HCT116 (cell line): Measurements from ENCODE around the gene TNRC6A. TPM values are rescaled to one million over a fixed set of nuclear protein-coding genes. Genes with fewer than 3 reads are reported as not detected.

Experiments used
- ATAC-seq: fragments of 200-7000 bp; cut with Tn5 transposase; 2 replicates; pipeline ENCODE4 v1.9.1; 2020; ENCODE audit warnings: mild to moderate bottlenecking, moderate library complexity
- BruUV-seq: library from RNA; stranded (reverse); fragments of 400-500 nt; replicated peaks from 2 replicates; lab custom pipeline; 2021; lab: Mats Ljungman, UMichigan
- CTCF ChIA-PET: fragments of 300-600 bp; sonication (Branson Sonifier 250); formaldehyde crosslinking; loops from one replicate; lab custom pipeline; 2021; ENCODE audit warnings: antibody characterized with exemption; lab: Charles Lee
- POLR2A ChIA-PET: fragments of 300-600, 350-600 bp; sonication (Branson Sonifier 250); formaldehyde crosslinking; loops from one replicate; lab custom pipeline; 2021; ENCODE audit warnings: antibody characterized with exemption; lab: Charles Lee
- RAD21 ChIA-PET, 2 experiments: fragments of 300-600 bp; sonication (Branson Sonifier 250); formaldehyde crosslinking; loops; one replicate each; lab custom pipeline; 2023; ENCODE audit warnings: low total read pairs in 2 of 2; ENCODE audit not compliant: uncharacterized antibody in 2 of 2, unreplicated experiment in 2 of 2, low non-redundant PET in 1 of 2; lab: Charles Lee
- DNase-seq: peaks from one replicate; pipeline ENCODE4 v3.0.0-alpha.2; 2010; ENCODE audit warnings: low read depth, low spot score
- H2AFZ ChIP-seq: fragments of 200-600 bp; shearing (Covaris generic), sonication (generic); 2 replicates; pipeline ENCODE4 v1.6.1; 2017; ENCODE audit warnings: low read depth, mixed run types, mixed read lengths, antibody characterized with exemption, low read length; ENCODE audit not compliant: poor library complexity, severe bottlenecking
- H3K27ac ChIP-seq: 2 replicates; pipeline ENCODE4 v1.5.1; 2012; ENCODE audit warnings: low read depth, low read length
- H3K27me3 ChIP-seq: fragments of 200-600 bp; sonication (generic); 2 replicates; pipeline ENCODE4 v1.6.1; 2016; ENCODE audit warnings: mixed run types, low read length, mixed read lengths; ENCODE audit not compliant: insufficient read depth
- H3K36me3 ChIP-seq, 2 experiments: fragments of 200-500 bp in 1 of 2; fragments of 200-600 bp in 1 of 2; sonication (Bioruptor generic) in 1 of 2; sonication (generic) in 1 of 2; 2 replicates each; pipeline versions ENCODE4 v1.5.1 to v1.6.1; 2014 to 2016; ENCODE audit warnings: low read length in 2 of 2, inconsistent platforms in 1 of 2, mixed read lengths in 1 of 2, mixed run types in 1 of 2; ENCODE audit not compliant: insufficient read depth in 2 of 2, control insufficient read depth in 1 of 2
- H3K4me1 ChIP-seq, 2 experiments: fragments of 200-600 bp in 1 of 2; sonication (generic) in 1 of 2; 2 replicates each; pipeline versions ENCODE4 v1.5.1 to v1.6.1; 2012 to 2017; ENCODE audit warnings: low read length in 2 of 2, inconsistent platforms in 1 of 2, mild to moderate bottlenecking in 1 of 2, mixed read lengths in 1 of 2, mixed run types in 1 of 2, moderate library complexity in 1 of 2; ENCODE audit not compliant: insufficient read depth in 2 of 2, control insufficient read depth in 1 of 2
- H3K4me2 ChIP-seq: fragments of 200-600 bp; sonication (generic); 2 replicates; pipeline ENCODE4 v1.6.1; 2017; ENCODE audit warnings: mixed run types, low read length, mixed read lengths
- H3K4me3 ChIP-seq, 2 experiments: fragments of 200-600 bp in 1 of 2; sonication (generic) in 1 of 2; replicated peaks in 1 of 2; 2 replicates each; pipeline ENCODE4 v1.5.1; 2011 to 2016; ENCODE audit warnings: low read length in 2 of 2, control low read depth in 1 of 2, low read depth in 1 of 2, mild to moderate bottlenecking in 1 of 2, mixed read lengths in 1 of 2, mixed run types in 1 of 2
- H3K79me2 ChIP-seq: fragments of 200-600 bp; sonication (generic); 2 replicates; pipeline ENCODE4 v1.6.1; 2017; ENCODE audit warnings: mild to moderate bottlenecking, mixed run types, low read length, moderate library complexity, mixed read lengths; ENCODE audit not compliant: insufficient read depth
- H3K9ac ChIP-seq: fragments of 200-600 bp; sonication (generic); 2 replicates; pipeline ENCODE4 v1.6.1; 2016; ENCODE audit warnings: low read length, mixed read lengths
- H3K9me2 ChIP-seq: fragments of 200-600 bp; sonication (generic), shearing (Covaris generic); 2 replicates; pipeline ENCODE4 v1.6.1; 2017; ENCODE audit warnings: mixed run types, mild to moderate bottlenecking, moderate library complexity; ENCODE audit not compliant: insufficient read depth
- H3K9me3 ChIP-seq, 2 experiments: fragments of 200-500 bp in 1 of 2; fragments of 200-600 bp in 1 of 2; sonication (Bioruptor generic) in 1 of 2; sonication (generic) in 1 of 2; 2 replicates each; pipeline ENCODE4 v1.6.1; 2014 to 2017; ENCODE audit warnings: low read length in 2 of 2, mixed read lengths in 2 of 2, inconsistent platforms in 1 of 2, low read depth in 1 of 2, mild to moderate bottlenecking in 1 of 2, mixed run types in 1 of 2, moderate library complexity in 1 of 2; ENCODE audit not compliant: control insufficient read depth in 1 of 2, insufficient read depth in 1 of 2
- H4K20me1 ChIP-seq: fragments of 200-600 bp; sonication (generic), shearing (Covaris generic); 2 replicates; pipeline ENCODE4 v1.6.1; 2017; ENCODE audit warnings: mixed run types, mild to moderate bottlenecking, moderate library complexity; ENCODE audit not compliant: insufficient read depth
- ATF3 ChIP-seq: IDR thresholded peaks from 2 replicates; pipeline ENCODE4 v1.6.1; 2012
- EGR1 ChIP-seq: IDR thresholded peaks from 2 replicates; pipeline ENCODE4 v1.6.1; 2012; ENCODE audit warnings: low read depth
- ELF1 ChIP-seq: IDR thresholded peaks from 2 replicates; pipeline ENCODE4 v1.6.1; 2012; ENCODE audit warnings: low read depth, borderline replicate concordance
- EZH2phosphoT487 ChIP-seq: fragments of 200-600 bp; IDR thresholded peaks from 2 replicates; pipeline ENCODE4 v1.6.1; 2018; ENCODE audit warnings: antibody characterized with exemption, borderline replicate concordance
- RAD21 ChIP-seq: IDR thresholded peaks from 2 replicates; pipeline ENCODE4 v1.6.1; 2012; ENCODE audit warnings: low read depth, mild to moderate bottlenecking
- SP1 ChIP-seq: IDR thresholded peaks from 2 replicates; pipeline ENCODE4 v1.6.1; 2012; ENCODE audit warnings: low read depth
- TCF7L2 ChIP-seq: IDR thresholded peaks from 2 replicates; pipeline ENCODE4 v1.7.0; 2011; ENCODE audit warnings: borderline replicate concordance, inconsistent platforms; ENCODE audit not compliant: insufficient read depth, insufficient read length; ENCODE audit errors: extremely low read depth
- ZBTB33 ChIP-seq: IDR thresholded peaks from 2 replicates; pipeline ENCODE4 v1.6.1; 2011; ENCODE audit warnings: mild to moderate bottlenecking, low read length, moderate library complexity; ENCODE audit not compliant: insufficient replicate concordance; ENCODE audit errors: extremely low read depth
- ZNF274 ChIP-seq: fragments of 200-500 bp; sonication (Bioruptor generic); IDR thresholded peaks from 2 replicates; pipeline ENCODE4 v1.6.1; 2014; ENCODE audit warnings: mild to moderate bottlenecking, low read depth, low read length, inconsistent platforms
- intact Hi-C: fragments of 100-400 bp; cut with micrococcal nuclease; formaldehyde crosslinking; loops from 2 replicates; pipeline ENCODE4 v1.10.0; 2022
- total RNA-seq: library from RNA; stranded (reverse); gene quantifications from one replicate; pipeline ENCODE4 v1.2.1, GENCODE V29; 2021; ENCODE audit not compliant: unreplicated experiment
- TF ChIP-seq, protein P1 (sequence below): IDR thresholded peaks from 2 replicates; pipeline ENCODE4 v1.6.1; 2012; ENCODE audit warnings: low read depth
- TF ChIP-seq, protein P2 (sequence below), 3 experiments: fragments of 200-600 bp in 1 of 3; sonication (generic) in 1 of 3; IDR thresholded peaks in 2 of 3; conservative IDR thresholded peaks in 1 of 3; 2 replicates each; pipeline ENCODE4 v1.5.1; 2012 to 2017; ENCODE audit warnings: low read depth in 2 of 3, low read length in 2 of 3, antibody characterized with exemption in 1 of 3, borderline replicate concordance in 1 of 3, control low read depth in 1 of 3, mild to moderate bottlenecking in 1 of 3, mixed read lengths in 1 of 3, mixed run types in 1 of 3, moderate library complexity in 1 of 3; ENCODE audit not compliant: insufficient read depth in 1 of 3

TNRC6A gene
- total RNA-seq, 1 experiment from 2014 or later, result 37.0 TPM

- Histone ChIP-seq H4K20me1 (0 out of 2 replicates have a peak, but pooled peaks cover 6% of the 10 kb centered on the region), H3K9ac (no peak overlapping the region), H3K9me3 (no peaks in the 10 kb centered on the region), H3K4me2 (no peak overlapping the region), H3K79me2 (peaks cover 71% of the 10 kb centered on the region), H3K27me3 (no peaks in the 10 kb centered on the region), H3K36me3 (peaks cover 0 to 13% of the 10 kb centered on the region in 2 experiments; a peak in 1 of 4 replicates), H3K4me3 (no peak overlapping the region), H2AFZ (no peak overlapping the region), H3K4me1 (no peaks in the 10 kb centered on the region), H3K9me2 (no peaks in the 10 kb centered on the region), H3K27ac (no peak overlapping the region)
- ChIA-PET CTCF (no interaction called here), RAD21 (no interaction called here), POLR2A (no interaction called here)
- TF ChIP-seq, protein P1, sequence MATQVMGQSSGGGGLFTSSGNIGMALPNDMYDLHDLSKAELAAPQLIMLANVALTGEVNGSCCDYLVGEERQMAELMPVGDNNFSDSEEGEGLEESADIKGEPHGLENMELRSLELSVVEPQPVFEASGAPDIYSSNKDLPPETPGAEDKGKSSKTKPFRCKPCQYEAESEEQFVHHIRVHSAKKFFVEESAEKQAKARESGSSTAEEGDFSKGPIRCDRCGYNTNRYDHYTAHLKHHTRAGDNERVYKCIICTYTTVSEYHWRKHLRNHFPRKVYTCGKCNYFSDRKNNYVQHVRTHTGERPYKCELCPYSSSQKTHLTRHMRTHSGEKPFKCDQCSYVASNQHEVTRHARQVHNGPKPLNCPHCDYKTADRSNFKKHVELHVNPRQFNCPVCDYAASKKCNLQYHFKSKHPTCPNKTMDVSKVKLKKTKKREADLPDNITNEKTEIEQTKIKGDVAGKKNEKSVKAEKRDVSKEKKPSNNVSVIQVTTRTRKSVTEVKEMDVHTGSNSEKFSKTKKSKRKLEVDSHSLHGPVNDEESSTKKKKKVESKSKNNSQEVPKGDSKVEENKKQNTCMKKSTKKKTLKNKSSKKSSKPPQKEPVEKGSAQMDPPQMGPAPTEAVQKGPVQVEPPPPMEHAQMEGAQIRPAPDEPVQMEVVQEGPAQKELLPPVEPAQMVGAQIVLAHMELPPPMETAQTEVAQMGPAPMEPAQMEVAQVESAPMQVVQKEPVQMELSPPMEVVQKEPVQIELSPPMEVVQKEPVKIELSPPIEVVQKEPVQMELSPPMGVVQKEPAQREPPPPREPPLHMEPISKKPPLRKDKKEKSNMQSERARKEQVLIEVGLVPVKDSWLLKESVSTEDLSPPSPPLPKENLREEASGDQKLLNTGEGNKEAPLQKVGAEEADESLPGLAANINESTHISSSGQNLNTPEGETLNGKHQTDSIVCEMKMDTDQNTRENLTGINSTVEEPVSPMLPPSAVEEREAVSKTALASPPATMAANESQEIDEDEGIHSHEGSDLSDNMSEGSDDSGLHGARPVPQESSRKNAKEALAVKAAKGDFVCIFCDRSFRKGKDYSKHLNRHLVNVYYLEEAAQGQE, result no peak
- TF ChIP-seq RAD21, result no peak
- TF ChIP-seq EZH2phosphoT487, result no peak
- no peak for TF ChIP-seq ELF1
- TF ChIP-seq TCF7L2, result no peak
- intact Hi-C loops, result no loop called here
- DNase-seq (no peak), ATAC-seq (no peak)
- BruUV-seq, result no TSS peak
Observed at GRCh38 chr16:24764916-24765315, 35.5 kb downstream of the TNRC6A start.

- ChIA-PET POLR2A (no interaction called here), CTCF (no interaction called here), RAD21 (no interaction called here)
- no peaks in the 10 kb centered on the region for H3K9me3 ChIP-seq
- no peaks in the 10 kb centered on the region for H3K27me3 ChIP-seq
- H3K9ac ChIP-seq, result no peak overlapping the region
- no peak overlapping the region for H2AFZ ChIP-seq
- H4K20me1 ChIP-seq, result no peaks in the 10 kb centered on the region
- H3K27ac ChIP-seq, result no peak overlapping the region
- H3K4me1 ChIP-seq, result no peaks in the 10 kb centered on the region
- H3K79me2 ChIP-seq, result peaks cover 71% of the 10 kb centered on the region
- peaks cover 0 to 13% of the 10 kb centered on the region in 2 experiments; a peak in 1 of 4 replicates for H3K36me3 ChIP-seq
- no peak for ATAC-seq
- no peaks in the 10 kb centered on the region for H3K9me2 ChIP-seq
- no TSS peak for BruUV-seq
- H3K4me3 ChIP-seq, result no peak overlapping the region
- intact Hi-C loops, result no loop called here
- no peak overlapping the region for H3K4me2 ChIP-seq
- no peak for DNase-seq
- TF ChIP-seq RAD21 (no peak), ZNF274 (no peak), ATF3 (no peak), SP1 (no peak), ZBTB33 (no peak), TCF7L2 (no peak), EGR1 (no peak)
- TF ChIP-seq, protein P2, sequence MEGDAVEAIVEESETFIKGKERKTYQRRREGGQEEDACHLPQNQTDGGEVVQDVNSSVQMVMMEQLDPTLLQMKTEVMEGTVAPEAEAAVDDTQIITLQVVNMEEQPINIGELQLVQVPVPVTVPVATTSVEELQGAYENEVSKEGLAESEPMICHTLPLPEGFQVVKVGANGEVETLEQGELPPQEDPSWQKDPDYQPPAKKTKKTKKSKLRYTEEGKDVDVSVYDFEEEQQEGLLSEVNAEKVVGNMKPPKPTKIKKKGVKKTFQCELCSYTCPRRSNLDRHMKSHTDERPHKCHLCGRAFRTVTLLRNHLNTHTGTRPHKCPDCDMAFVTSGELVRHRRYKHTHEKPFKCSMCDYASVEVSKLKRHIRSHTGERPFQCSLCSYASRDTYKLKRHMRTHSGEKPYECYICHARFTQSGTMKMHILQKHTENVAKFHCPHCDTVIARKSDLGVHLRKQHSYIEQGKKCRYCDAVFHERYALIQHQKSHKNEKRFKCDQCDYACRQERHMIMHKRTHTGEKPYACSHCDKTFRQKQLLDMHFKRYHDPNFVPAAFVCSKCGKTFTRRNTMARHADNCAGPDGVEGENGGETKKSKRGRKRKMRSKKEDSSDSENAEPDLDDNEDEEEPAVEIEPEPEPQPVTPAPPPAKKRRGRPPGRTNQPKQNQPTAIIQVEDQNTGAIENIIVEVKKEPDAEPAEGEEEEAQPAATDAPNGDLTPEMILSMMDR (IDR thresholded peaks at IDR 0.05 in 2 of 3, conservative IDR thresholded peaks at IDR 0.05 in 1 of 3; ENCODE audit: borderline replicate concordance in 1 of 3, insufficient read depth in 1 of 3, low read depth in 2 of 3, low read length in 2 of 3), result no peak
Observed at GRCh38 chr16:24766057-24766456, 36.6 kb downstream of the TNRC6A start.
